Measurements from ENCODE around the gene TRIM15.

DNA sequence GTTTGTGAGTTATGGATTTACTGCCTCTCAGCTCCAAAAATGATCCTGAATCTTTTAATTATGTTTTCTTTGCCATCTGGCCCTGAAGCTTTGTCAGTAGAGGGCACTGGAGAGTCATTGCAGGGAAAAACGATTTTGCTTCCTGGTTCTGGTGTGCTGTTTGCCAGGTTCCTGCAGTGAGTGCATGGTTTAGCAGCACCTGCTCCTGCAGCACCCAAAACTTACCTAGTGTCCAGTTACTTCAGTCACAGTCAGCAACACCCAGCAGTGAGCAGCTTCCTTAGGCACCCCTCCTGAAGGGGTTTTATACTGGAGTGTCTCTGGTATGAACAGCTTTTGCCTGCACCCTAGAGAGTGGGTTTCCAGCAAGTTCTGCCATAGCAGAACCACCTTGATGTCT lies 55.9 kb downstream of the TRIM15 start:
- TF ChIP-seq POLR2A (IDR thresholded peaks at IDR 0.05; ENCODE audit: low read length) = no peak
- TF ChIP-seq GATA1 (IDR thresholded peaks at IDR 0.05; ENCODE audit: low read depth, low read length) = no peak

All from erythroblast (primary cell).